OCI-LY3 (cell line): ENCODE results near the gene POLDIP2.

ENCODE experiments used
- EZH2phosphoT487 ChIP-seq: fragments of 200-600 bp; shearing (Covaris generic); IDR thresholded peaks from 2 replicates; pipeline ENCODE4 v1.6.1; 2018; ENCODE audit warnings: antibody characterized with exemption, mixed run types, low read depth
- TF ChIP-seq, protein P1 (sequence below): fragments of 200-600, 300-600 bp; sonication (generic); IDR thresholded peaks from 2 replicates; pipeline ENCODE4 v1.5.1; 2014; ENCODE audit warnings: antibody characterized with exemption, low read length, low read depth

DNA sequence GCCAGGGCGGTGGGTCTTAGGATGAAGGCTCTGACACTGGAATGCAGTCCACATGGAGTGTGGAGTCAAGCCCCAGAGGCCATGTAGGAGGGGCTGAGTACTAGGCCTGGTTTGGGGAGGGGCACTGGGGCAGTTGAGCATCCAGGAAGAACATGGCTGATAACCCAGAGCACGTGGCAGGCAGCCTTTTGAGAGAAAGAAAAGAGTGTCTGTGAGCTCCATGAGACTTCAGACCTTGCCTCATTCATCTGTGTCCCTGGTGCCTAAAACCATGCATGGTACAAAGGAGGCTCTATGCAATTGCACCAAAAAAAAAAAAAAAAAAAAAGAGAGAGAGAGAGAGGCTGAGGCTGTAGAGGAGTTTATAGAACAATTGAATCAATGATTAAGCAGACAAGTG is 34.1 kb upstream of the POLDIP2 start:
- TF ChIP-seq, protein P1, sequence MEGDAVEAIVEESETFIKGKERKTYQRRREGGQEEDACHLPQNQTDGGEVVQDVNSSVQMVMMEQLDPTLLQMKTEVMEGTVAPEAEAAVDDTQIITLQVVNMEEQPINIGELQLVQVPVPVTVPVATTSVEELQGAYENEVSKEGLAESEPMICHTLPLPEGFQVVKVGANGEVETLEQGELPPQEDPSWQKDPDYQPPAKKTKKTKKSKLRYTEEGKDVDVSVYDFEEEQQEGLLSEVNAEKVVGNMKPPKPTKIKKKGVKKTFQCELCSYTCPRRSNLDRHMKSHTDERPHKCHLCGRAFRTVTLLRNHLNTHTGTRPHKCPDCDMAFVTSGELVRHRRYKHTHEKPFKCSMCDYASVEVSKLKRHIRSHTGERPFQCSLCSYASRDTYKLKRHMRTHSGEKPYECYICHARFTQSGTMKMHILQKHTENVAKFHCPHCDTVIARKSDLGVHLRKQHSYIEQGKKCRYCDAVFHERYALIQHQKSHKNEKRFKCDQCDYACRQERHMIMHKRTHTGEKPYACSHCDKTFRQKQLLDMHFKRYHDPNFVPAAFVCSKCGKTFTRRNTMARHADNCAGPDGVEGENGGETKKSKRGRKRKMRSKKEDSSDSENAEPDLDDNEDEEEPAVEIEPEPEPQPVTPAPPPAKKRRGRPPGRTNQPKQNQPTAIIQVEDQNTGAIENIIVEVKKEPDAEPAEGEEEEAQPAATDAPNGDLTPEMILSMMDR: no peak
- no peak for TF ChIP-seq EZH2phosphoT487
